OCI-LY3 (cell line): ENCODE results near the gene ADGRL1.

Source experiments
- H2AFZ ChIP-seq: fragments of 200-600, 300-600 bp; shearing (Covaris generic); 2 replicates; pipeline ENCODE4 v1.6.0; 2014; ENCODE audit warnings: antibody characterized with exemption, low read depth, low read length
- H3K27ac ChIP-seq: fragments of 200-600, 300-600 bp; sonication (generic); 2 replicates; pipeline ENCODE4 v1.5.1; 2014; ENCODE audit warnings: mild to moderate bottlenecking, low read length, moderate library complexity, mixed read lengths
- H3K27me3 ChIP-seq: fragments of 200-600, 300-600 bp; sonication (generic); 2 replicates; pipeline ENCODE4 v1.6.1; 2014; ENCODE audit warnings: low read depth, low read length, mixed read lengths
- H3K36me3 ChIP-seq: fragments of 200-600, 300-600 bp; sonication (generic); replicated peaks from 2 replicates; pipeline ENCODE3; 2014; ENCODE audit warnings: low read depth, low read length, mixed read lengths
- H3K4me1 ChIP-seq: fragments of 300-600, 200-600 bp; sonication (generic); 2 replicates; pipeline ENCODE4 v1.6.1; 2014; ENCODE audit warnings: low read length, mixed read lengths
- H3K4me2 ChIP-seq: fragments of 200-600, 300-600 bp; sonication (generic); 2 replicates; pipeline ENCODE4 v1.6.1; 2014; ENCODE audit warnings: low read length, mixed read lengths
- H3K4me3 ChIP-seq: fragments of 300-600, 200-600 bp; sonication (generic); 2 replicates; pipeline ENCODE4 v1.5.1; 2014; ENCODE audit warnings: antibody characterized with exemption, mild to moderate bottlenecking, low read length, moderate library complexity
- H3K79me2 ChIP-seq: fragments of 300-600, 200-600 bp; shearing (Covaris generic); 2 replicates; pipeline ENCODE4 v1.6.1; 2014; ENCODE audit warnings: mild to moderate bottlenecking, low read length, mixed read lengths
- H3K9ac ChIP-seq: fragments of 300-600, 200-600 bp; shearing (Covaris generic); 2 replicates; pipeline ENCODE4 v1.6.0; 2014; ENCODE audit warnings: mild to moderate bottlenecking, low read length, moderate library complexity
- H3K9me3 ChIP-seq: fragments of 200-600, 300-600 bp; shearing (Covaris generic); 2 replicates; pipeline ENCODE4 v1.6.1; 2014; ENCODE audit warnings: low read length, mixed read lengths; ENCODE audit not compliant: insufficient read depth
- H4K20me1 ChIP-seq: fragments of 200-600, 300-600 bp; sonication (generic); 2 replicates; pipeline ENCODE4 v1.6.1; 2016; ENCODE audit warnings: low read length, mixed read lengths; ENCODE audit not compliant: insufficient read depth
- CTCF ChIP-seq: fragments of 200-600, 300-600 bp; sonication (generic); IDR thresholded peaks from 2 replicates; pipeline ENCODE4 v1.5.1; 2014; ENCODE audit warnings: antibody characterized with exemption, low read length, low read depth
- EZH2phosphoT487 ChIP-seq: fragments of 200-600 bp; shearing (Covaris generic); IDR thresholded peaks from 2 replicates; pipeline ENCODE4 v1.6.1; 2018; ENCODE audit warnings: antibody characterized with exemption, mixed run types, low read depth

The ADGRL1 gene

GRCh38 chr19:14159059-14159458 is 46.9 kb downstream of the ADGRL1 start:
- H3K4me2 ChIP-seq = no peak overlapping the region
- H3K9ac ChIP-seq = no peak overlapping the region
- H3K36me3 ChIP-seq = no peaks in the 10 kb centered on the region

GRCh38 chr19:14158276-14159023 is 47.5 kb downstream of the ADGRL1 start:
- H3K9me3 ChIP-seq = no peaks in the 10 kb centered on the region
- H3K27me3 ChIP-seq = no peaks in the 10 kb centered on the region
- no peak overlapping the region for H3K4me2 ChIP-seq
- H4K20me1 ChIP-seq = no peaks in the 10 kb centered on the region
- H3K79me2 ChIP-seq = no peaks in the 10 kb centered on the region
- no peak overlapping the region for H2AFZ ChIP-seq
- TF ChIP-seq CTCF (no peak), EZH2phosphoT487 (no peak)
- H3K9ac ChIP-seq = no peak overlapping the region
- H3K4me3 ChIP-seq = no peak overlapping the region
- peaks cover 9% of the 10 kb centered on the region; the same call in 1 of the 2 replicates for H3K4me1 ChIP-seq
- H3K27ac ChIP-seq = no peak overlapping the region
- H3K36me3 ChIP-seq = no peaks in the 10 kb centered on the region

More at GRCh38 chr19:14159059-14159458, 46.9 kb downstream of the ADGRL1 start:
- Histone ChIP-seq H3K79me2 (no peaks in the 10 kb centered on the region), H4K20me1 (no peaks in the 10 kb centered on the region), H3K4me3 (no peak overlapping the region), H2AFZ (no peak overlapping the region), H3K9me3 (no peaks in the 10 kb centered on the region), H3K27me3 (no peaks in the 10 kb centered on the region), H3K27ac (no peak overlapping the region), H3K4me1 (peaks cover 9% of the 10 kb centered on the region; the same call in 1 of the 2 replicates)
- TF ChIP-seq EZH2phosphoT487 (no peak), CTCF (no peak)

- Histone ChIP-seq H3K9me3 (no peaks in the 10 kb centered on the region), H3K27me3 (no peaks in the 10 kb centered on the region), H3K36me3 (no peaks in the 10 kb centered on the region), H3K4me1 (peaks cover 9% of the 10 kb centered on the region; the same call in 1 of the 2 replicates), H3K4me3 (no peak overlapping the region), H4K20me1 (no peaks in the 10 kb centered on the region), H3K79me2 (no peaks in the 10 kb centered on the region), H2AFZ (no peak overlapping the region), H3K9ac (no peak overlapping the region), H3K27ac (no peak overlapping the region), H3K4me2 (no peak overlapping the region)
- no peak for TF ChIP-seq EZH2phosphoT487
- TF ChIP-seq CTCF = no peak
Observed at GRCh38 chr19:14156971-14157717, 48.8 kb downstream of the ADGRL1 start.

DNA sequence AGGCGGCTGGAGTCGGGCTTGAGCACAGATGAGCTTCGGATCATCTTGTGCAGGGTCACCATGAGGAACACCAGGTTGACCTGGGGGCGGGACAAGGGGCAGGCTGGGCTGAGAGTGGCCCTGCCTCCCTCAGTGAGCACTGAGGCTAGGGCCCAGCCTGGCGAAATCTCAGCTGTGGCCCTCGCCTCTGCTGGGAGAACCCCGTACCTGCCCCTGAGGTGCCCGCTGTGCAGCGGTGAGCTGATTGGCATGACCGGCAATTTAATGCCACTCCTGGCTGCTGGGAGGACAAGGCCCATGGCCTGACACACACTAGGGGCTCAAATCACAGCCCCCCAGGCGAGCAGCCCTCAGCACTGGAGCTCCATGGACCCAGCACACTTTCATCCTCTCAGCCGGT is 49.8 kb downstream of the ADGRL1 start:
- H3K9ac ChIP-seq = no peak overlapping the region
- peaks cover 9% of the 10 kb centered on the region; the same call in 1 of the 2 replicates for H3K4me1 ChIP-seq
- H4K20me1 ChIP-seq = no peaks in the 10 kb centered on the region
- no peaks in the 10 kb centered on the region for H3K36me3 ChIP-seq
- H3K4me2 ChIP-seq = no peak overlapping the region
- TF ChIP-seq EZH2phosphoT487 (no peak), CTCF (no peak)
- H3K79me2 ChIP-seq = no peaks in the 10 kb centered on the region
- no peak overlapping the region for H3K27ac ChIP-seq
- no peaks in the 10 kb centered on the region for H3K27me3 ChIP-seq
- H3K4me3 ChIP-seq = no peak overlapping the region
- no peak overlapping the region for H2AFZ ChIP-seq
- H3K9me3 ChIP-seq = no peaks in the 10 kb centered on the region
